Brain microvascular endothelial cell (primary cell): ENCODE measurements around the gene ERRFI1.

Source experiments
- DNase-seq: peaks from one replicate; pipeline ENCODE4 v3.0.0-alpha.2; 2020
- H3K27ac ChIP-seq: fragments of 250-450 bp; sonication (Bioruptor Pico); 2 replicates; pipeline ENCODE4 v1.5.1; 2020; ENCODE audit warnings: mild to moderate bottlenecking, moderate library complexity
- H3K27me3 ChIP-seq: fragments of 250-450 bp; sonication (Bioruptor Pico); replicated peaks from 2 replicates; pipeline ENCODE4 v1.5.1; 2020; ENCODE audit warnings: mild to moderate bottlenecking
- H3K36me3 ChIP-seq: fragments of 250-450 bp; sonication (Bioruptor Pico); replicated peaks from 2 replicates; pipeline ENCODE4 v1.5.1; 2020; ENCODE audit warnings: mild to moderate bottlenecking
- H3K4me3 ChIP-seq: 2 replicates; pipeline ENCODE4 v1.5.1; 2011; ENCODE audit warnings: low read depth, mild to moderate bottlenecking, control low read depth, low read length, moderate library complexity
- in situ Hi-C: cut with HindIII; loops from 2 replicates; pipeline ENCODE4 v1.10.0; 2017; ENCODE audit warnings: low sequenced_read_pairs, low pct_ligation_motif_present
- TF ChIP-seq, protein P1 (sequence below): IDR thresholded peaks from 2 replicates; pipeline ENCODE4 v1.5.1; 2011; ENCODE audit warnings: low read depth, mild to moderate bottlenecking, moderate library complexity, low read length, control low read depth, inconsistent platforms; ENCODE audit errors: missing control alignments

Gene ERRFI1

DNA sequence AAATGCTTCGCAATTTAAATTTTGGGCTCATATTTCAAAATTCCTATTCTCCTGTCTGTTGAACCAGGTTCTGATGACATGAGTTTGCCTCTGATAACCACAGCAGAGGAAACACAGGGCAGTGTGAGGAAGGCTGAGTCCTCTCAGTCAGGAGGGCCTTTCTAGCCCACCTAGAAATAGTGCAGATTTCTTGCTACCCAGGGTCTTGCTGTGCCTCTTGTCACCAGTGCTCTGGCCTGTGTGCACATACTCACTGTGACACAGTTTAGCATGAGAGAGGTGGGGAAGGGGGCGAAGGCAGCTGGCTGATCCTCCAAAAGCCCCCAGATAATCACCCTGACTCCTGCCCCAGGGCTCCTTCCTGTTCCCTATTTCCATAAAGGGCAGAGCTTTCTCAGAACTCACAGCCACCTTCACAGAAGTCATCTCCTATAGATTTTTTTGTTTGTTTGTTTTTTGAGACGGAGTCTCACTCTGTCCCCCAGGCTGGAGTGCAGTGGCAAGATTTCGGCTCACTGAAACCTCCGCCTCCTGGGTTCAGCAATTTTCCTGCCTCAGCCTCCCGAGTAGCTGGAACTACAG, 23.7 kb downstream of the ERRFI1 start:
- no peaks in the 10 kb centered on the region for H3K27me3 ChIP-seq
- TF ChIP-seq, protein P1, sequence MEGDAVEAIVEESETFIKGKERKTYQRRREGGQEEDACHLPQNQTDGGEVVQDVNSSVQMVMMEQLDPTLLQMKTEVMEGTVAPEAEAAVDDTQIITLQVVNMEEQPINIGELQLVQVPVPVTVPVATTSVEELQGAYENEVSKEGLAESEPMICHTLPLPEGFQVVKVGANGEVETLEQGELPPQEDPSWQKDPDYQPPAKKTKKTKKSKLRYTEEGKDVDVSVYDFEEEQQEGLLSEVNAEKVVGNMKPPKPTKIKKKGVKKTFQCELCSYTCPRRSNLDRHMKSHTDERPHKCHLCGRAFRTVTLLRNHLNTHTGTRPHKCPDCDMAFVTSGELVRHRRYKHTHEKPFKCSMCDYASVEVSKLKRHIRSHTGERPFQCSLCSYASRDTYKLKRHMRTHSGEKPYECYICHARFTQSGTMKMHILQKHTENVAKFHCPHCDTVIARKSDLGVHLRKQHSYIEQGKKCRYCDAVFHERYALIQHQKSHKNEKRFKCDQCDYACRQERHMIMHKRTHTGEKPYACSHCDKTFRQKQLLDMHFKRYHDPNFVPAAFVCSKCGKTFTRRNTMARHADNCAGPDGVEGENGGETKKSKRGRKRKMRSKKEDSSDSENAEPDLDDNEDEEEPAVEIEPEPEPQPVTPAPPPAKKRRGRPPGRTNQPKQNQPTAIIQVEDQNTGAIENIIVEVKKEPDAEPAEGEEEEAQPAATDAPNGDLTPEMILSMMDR = no peak
- H3K27ac ChIP-seq = no peak overlapping the region
- in situ Hi-C loops = loop anchor here (25.0 kb wide), 1 partner anchor 310 kb away; the partner anchor contains the start of gene SLC45A1
- H3K4me3 ChIP-seq = no peak overlapping the region
- no peaks in the 10 kb centered on the region for H3K36me3 ChIP-seq
- DNase-seq = no peak

DNA sequence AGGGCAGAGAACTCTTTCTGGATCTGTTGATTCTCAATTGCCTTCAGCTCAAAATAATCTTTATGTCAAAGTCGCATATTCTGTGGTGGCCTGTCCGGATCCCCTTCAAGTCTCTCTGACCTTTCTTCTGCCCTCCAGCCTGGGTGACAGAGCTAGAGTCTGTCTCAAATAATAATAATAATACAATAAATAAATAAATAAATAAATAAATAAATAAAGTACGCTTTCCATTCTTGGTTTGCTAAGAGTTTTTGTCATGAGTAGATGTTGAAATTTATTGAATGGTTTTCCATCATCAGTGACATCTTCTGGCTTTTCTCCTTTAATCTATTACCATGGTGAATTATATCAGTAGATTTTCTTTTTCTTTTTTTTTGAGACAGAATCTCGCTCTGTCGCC, 30.7 kb downstream of the ERRFI1 start:
- DNase-seq = no peak
- in situ Hi-C loops = no loop called here
- no peak overlapping the region for H3K27ac ChIP-seq
- H3K36me3 ChIP-seq = no peaks in the 10 kb centered on the region
- no peak overlapping the region for H3K4me3 ChIP-seq
- no peaks in the 10 kb centered on the region for H3K27me3 ChIP-seq
- TF ChIP-seq, protein P1 = no peak

DNA sequence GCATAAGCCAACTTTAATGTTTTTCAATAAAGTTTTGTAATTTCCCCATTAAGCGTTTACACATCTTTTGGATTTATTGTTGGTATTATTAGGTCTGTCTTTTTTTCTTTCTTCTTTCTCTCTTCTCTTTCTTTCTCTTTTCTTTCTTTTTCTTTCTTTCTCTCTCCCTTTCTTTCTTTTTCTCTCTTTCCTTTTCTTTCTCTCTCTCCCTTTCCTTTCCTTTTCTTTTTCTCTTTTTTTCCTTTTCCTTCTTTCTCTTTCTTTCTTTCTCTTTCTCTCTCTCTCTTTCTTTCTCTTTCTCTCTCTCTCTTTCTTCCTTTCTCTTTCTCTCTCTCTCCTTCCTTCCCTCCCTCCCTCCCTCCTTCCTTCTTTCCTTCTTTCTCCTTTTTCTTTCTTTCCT, 31.3 kb downstream of the ERRFI1 start:
- Histone ChIP-seq H3K4me3 (no peak overlapping the region), H3K27ac (peak overlapping the region; percentile 61), H3K36me3 (no peaks in the 10 kb centered on the region), H3K27me3 (no peaks in the 10 kb centered on the region)
- no peak for DNase-seq
- TF ChIP-seq, protein P1 = no peak
- in situ Hi-C loops = no loop called here

DNA sequence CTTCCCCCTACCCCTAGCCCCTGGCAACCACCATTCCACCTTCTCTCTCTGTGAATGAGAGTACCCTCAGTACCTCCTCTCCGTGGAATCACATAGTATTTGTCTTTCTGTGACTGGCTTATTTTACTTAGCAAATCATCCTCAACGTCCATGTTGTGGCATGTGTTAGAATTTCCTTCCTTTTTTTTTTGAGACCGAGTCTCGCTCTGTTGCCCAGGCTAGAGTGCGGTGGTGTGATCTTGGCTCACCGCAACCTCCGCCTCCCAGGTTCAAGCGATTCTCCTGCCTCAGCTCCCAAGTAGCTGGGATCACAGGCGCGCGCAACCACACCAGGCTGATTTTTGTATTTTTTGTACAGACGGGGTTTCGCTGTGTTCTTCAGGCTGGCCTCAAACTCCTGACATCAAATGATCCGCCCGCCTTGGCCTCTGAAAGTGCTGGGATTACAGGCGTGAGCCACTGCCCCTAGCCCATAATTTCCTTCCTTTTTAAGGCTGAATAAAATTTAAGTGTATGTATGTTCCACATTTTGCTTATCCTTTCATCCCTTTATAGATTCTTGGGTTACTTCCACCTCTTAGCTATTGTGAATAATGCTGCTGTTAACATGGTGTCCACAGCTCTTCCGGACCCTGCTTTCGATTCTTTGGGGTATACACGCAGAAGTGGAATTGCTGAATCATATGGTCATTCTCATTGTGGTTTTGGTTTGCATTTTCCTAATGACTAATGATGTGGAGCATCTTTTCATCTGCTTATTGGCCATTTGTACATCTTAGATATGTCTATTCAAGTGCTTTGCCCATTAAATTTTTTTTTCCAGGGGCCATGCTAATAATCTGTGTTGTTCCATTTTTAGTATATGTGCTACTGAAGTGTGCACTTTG, 32.3 kb downstream of the ERRFI1 start:
- Histone ChIP-seq H3K27me3 (no peaks in the 10 kb centered on the region), H3K27ac (peak overlapping the region; percentile 61), H3K36me3 (no peaks in the 10 kb centered on the region), H3K4me3 (no peak overlapping the region)
- DNase-seq = peak; percentile 78
- TF ChIP-seq, protein P1 = no peak
- in situ Hi-C loops = no loop called here

DNA sequence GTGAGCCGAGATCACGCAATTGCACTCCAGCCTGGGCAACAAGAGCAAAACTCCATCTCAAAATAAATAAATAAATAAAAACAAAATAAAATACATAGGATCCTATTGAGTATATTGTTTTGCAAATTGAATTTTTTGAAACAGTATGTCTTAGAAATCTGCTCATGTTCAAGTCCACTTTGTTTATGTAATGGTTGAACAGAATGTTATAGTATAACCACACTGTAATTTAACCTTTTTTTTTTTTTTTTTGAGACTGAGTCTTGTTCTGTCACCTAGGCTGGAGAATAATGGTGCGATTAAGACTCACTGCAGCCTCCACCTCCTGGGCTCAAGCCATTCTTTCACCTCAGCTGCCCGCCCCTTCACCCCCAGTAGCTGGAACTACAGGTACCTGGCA, 33.2 kb downstream of the ERRFI1 start:
- TF ChIP-seq, protein P1 = no peak
- in situ Hi-C loops = no loop called here
- DNase-seq = no peak
- Histone ChIP-seq H3K27ac (no peak overlapping the region), H3K4me3 (no peak overlapping the region), H3K36me3 (no peaks in the 10 kb centered on the region), H3K27me3 (no peaks in the 10 kb centered on the region)
